Islet of Langerhans (tissue), 1 donor: Measurements from ENCODE around the gene OR13C5.
"Not testable (repeated sequence)": the region's sequence is repeated elsewhere in the genome, so short reads cannot be mapped to it uniquely, and the experiment has no call there.

Experiments
- FAIRE-seq: peaks from one replicate; lab custom pipeline; 2011; peaks lifted over from hg19 to GRCh38; lab: Jason Lieb, UNC

OR13C5 gene

GRCh38 chr9:104599313-104599712 is at the start of gene OR13C5:
Gene OR13C5, minus strand, starts transcription at chr9:104599413. Its CDS starts 0 bp downstream, at chr9:104599413.
- not testable (repeated sequence) for FAIRE-seq

- no peak for FAIRE-seq
These were observed 36.2 kb upstream of the OR13C5 start for GRCh38 chr9:104635456-104635855.

- FAIRE-seq = no peak
These were observed 34.8 kb upstream of the OR13C5 start for GRCh38 chr9:104633976-104634520.

- not testable (repeated sequence) for FAIRE-seq
These were observed 26.8 kb upstream of the OR13C5 start for GRCh38 chr9:104625964-104626363.

DNA sequence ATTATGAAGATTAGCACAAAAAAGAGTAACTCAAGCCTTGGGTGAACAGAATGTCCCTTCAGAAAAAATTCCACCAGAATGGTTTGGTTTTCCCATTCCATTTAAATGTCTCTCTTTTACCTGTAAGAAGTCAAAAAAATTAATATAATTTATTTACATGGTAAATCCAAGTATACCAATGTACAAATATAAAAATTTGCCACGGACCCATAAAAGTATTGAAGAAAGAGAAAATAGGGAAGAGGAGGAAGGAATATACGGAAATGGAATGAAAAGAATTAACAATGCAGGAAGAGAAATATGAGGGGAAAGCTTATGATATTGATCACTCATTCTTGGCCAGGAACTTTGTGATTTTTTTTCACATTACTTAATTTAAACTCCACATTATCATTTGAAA is 18.9 kb upstream of the OR13C5 start, which contains the start of gene OR13C9:
OR13C9 (minus strand) TSS at position 101 of the 400 bp plus-strand sequence; CDS start at position 101, 0 bp downstream.
- FAIRE-seq = no peak

GRCh38 chr9:104617418-104617817 is 18.2 kb upstream of the OR13C5 start:
- FAIRE-seq = no peak

DNA sequence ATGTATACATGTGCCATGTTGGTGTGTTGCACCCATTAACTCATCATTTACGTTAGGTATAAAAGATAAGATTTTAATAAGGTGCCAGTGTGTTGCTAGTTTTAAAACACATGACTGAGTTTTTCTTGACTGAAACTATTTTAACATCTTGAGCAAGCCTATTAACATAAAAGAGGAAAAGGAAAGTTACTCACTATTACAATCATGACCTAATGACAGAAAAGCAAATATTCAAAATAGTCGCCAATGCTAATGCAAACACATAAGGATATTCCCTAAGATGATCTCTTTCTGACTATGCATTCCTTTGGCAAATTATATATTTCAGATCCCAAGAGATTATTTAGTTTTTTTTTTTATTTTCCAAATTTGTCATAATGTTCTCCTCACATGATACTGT is 12.0 kb upstream of the OR13C5 start:
- no peak for FAIRE-seq

DNA sequence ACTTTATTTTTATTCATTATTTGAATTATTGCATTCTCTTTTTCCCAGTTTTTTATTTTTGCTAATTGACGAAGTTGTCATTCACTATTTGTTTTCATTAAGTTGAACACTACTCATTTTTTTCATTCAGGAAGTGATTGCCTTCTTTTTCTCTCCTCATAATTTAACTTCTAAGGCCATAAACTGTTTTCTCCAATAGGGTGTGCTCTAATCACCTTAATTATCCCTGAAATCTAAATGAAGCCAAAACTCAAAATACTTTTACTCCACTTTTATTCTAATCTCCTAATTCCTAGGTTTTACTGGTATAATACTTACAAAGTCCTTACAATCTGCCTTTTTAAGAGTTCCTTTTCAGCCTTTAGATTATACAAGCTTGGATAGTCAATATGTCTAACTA is 9.1 kb upstream of the OR13C5 start:
- FAIRE-seq = no peak

DNA sequence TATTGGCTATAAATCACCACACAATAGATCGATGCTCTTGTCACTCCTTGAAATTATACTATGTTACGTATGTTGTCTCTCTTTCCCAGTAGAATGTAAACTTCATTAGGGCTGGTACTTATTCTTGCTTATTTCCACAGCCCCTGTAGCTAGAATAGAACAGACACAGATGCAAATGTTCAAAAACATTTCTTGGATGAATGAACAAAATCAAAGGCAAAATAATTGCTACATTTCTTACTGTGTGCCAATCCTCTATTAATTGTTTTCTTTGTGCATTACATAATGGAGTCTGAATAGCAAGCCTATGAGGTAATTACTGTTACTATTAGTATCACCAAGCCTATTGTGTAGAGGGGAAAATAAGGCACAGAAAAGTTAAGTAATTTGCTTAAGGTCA is 6.9 kb upstream of the OR13C5 start:
- FAIRE-seq = no peak

DNA sequence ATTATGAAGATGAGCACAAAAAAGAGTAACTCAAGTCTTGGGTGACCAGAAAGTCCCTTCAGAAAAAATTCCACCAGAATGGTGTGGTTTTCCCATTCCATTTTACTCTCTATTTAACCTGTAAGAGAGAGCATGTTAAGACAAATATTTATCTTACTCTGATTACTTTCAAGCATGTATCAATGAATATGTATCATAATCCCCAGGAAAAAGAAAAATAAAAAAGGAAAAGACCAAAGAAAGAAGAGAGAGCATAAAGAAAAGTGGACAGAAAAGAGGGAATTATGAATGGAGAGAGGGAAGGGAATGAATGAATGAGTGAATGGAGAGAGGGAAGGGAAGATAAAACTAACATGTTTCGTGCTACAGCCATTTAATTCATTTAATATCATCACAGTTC is 6.3 kb upstream of the OR13C5 start, which contains the start of gene OR13C2:
OR13C2 (minus strand) TSS at position 101 of the 400 bp plus-strand sequence; CDS start at position 101, 0 bp downstream.
- not testable (repeated sequence) for FAIRE-seq

DNA sequence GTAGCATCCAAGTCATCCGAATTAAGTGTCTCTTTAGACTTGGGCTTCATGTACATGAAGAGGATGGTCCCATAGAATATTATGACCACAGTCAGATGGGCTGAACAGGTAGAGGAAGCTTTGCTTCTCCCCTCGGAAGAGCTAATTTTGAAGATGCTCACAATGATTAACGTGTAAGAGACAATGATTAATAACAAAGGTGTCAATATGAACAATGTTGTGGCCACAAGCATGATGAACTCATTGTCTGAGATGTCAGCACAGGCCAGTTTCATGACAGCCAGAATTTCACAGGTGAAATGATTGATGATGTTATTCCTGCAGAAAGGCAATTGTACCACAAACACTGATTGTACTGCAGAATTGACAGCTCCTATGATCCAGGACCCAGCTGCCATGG is 5.6 kb upstream of the OR13C5 start:
- no peak for FAIRE-seq

GRCh38 chr9:104598749-104599148 is 464 bp downstream of the OR13C5 start:
- not testable (repeated sequence) for FAIRE-seq

GRCh38 chr9:104589626-104590025 is 9.6 kb downstream of the OR13C5 start:
- no peak for FAIRE-seq

GRCh38 chr9:104586496-104587180 is 12.6 kb downstream of the OR13C5 start:
- FAIRE-seq = no peak

GRCh38 chr9:104580562-104580961 is 18.7 kb downstream of the OR13C5 start:
- no peak for FAIRE-seq

GRCh38 chr9:104577263-104577662 is 21.9 kb downstream of the OR13C5 start:
- no peak for FAIRE-seq

- peak; percentile 17 for FAIRE-seq
These were observed 23.8 kb downstream of the OR13C5 start for GRCh38 chr9:104575456-104575855.

DNA sequence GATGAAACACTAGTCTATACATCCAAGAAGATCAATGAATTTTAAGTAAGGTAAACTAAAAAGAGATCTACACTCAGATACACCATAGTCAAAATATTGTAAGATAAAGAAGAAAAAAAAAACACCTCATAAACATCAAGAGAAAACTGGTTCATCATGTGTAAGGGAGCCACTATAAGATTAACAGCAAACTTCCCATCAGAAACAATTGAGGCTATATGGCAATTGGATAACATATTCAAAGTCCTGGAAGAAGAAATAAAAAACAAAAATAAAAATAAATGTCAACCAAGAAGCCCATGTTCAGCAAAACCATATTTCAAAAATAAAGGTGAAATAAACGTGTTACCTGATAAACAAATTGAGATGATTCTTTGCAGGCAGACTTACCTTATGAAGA is 26.6 kb downstream of the OR13C5 start:
- no peak for FAIRE-seq

- FAIRE-seq = no peak
These were observed 30.3 kb downstream of the OR13C5 start, which contains the start of gene OR13C8 for GRCh38 chr9:104568868-104569267. Gene OR13C8, plus strand, starts transcription at chr9:104569168. Its CDS starts 0 bp downstream, at chr9:104569168.

DNA sequence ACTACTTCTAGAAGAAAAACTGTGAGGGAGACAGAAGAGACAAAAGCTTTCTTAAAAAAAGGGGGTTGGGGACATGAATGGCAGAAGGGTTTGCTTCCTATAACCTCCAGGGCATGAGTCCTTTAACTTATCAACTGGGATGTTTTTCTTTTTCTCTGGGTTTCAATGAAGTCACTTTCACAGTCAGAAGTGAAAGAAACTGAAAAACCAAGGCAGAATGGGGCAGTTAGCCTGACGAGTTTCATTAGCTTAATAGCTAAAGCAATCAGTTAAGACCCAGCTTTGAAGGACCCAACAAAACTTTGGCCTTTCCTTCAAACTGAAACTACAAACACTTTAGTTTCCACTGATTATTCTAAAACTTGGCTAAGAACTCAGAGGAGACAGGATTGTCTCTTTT is 34.9 kb downstream of the OR13C5 start:
- no peak for FAIRE-seq

DNA sequence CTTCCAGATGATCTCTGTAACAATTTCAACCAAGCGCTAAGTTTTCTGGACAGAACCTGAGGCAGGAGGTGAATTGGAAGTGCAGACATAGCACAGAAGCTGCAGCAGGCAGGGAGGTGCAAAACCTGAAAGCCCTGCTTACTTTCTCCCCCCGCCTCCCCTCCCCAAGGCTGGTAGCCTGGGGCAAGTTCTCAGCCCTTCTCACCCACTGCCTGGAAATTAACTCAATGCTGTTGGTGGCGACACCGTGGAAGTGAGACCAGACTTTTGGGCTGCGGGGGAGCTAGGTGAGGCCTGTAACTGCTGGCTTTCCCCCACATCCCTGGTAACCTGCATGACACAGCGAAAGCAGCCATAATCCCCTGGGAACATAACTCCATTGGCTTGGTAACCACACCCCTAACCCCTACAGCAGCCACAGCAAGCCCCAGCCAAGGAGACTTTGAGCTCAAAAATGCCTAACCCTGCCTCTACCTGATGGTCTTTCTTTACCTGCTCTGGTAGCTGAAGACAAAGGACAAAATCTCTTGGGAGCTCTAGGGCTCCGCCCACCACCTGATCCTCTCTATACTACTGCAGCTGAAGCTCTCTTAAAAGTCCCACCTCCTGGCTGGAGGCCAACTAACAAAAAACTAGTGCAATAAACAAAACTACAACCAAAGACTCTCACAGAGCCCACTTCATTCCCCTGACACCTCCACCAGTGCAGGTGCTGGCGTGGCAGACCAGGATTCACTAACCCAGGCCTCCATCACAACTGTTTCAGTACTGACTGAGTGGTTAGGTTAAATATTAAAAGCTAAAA is 42.2 kb downstream of the OR13C5 start:
- no peak for FAIRE-seq

DNA sequence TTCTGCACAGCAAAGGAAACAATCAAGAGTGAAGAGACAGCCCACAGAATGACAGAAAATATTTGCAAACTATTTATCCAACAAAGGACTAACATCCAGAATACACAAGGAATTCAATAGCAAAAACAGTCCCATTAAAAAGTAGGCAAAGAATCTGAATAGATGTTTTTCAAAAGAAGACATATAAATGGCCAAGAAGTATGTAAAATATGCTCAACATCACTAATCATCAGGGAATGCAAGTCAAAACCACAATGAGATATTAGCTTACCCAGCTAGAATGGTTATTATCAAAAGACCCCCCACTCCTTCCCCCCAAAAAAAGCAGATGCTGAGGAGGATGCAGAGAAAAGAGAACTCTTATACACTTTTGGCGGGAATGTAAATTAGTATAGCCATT is 43.7 kb downstream of the OR13C5 start:
- FAIRE-seq = no peak

DNA sequence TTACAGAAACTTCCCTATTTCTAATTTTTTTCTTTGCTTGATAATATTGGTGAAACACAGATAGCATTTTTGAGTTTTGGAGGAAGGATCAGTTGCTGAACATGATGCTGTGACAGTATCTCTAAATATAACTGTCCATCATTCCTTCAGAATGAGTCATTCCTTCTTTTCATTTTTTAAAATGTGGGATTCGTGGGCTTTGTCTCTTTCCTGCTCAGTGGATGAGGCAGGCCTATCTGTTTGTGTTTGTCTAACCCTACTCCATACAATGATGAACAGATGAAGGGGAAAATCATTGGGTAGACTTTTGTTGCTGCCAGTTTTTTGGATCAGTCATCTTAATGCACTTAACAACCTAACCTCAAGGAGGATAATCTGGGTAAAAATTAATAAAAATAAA is 46.0 kb downstream of the OR13C5 start:
- no peak for FAIRE-seq
